Pons (tissue), 1 donor: Measurements from ENCODE around the gene LCMT2.

Experiments used
- DNase-seq: peaks from one replicate; pipeline ENCODE4 v3.0.0-alpha.2; 2016; ENCODE audit warnings: low spot score

LCMT2 gene

DNA sequence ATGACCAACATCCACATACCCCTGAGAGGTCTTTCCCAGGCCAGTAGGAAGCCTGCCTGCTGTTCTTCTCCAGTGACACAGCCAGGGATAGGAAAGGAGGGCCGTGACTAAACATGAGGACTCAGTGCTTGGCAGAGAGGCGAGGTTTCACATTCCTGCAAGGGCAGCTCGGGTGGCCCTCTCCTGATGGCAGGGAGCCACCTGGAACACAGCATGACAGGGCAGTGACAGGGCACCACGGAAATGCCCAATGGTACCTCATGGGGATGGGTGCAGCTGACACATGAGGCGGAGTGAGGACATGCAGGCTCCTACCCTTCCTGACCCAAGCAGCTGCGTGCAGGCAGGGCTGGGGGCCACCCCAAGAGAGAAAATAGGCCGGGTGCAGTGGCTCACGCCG, 56.2 kb downstream of the LCMT2 start:
- DNase-seq, result no peak
